ENCODE measurements around the gene ARHGAP44. TPM values are rescaled to one million over a fixed set of nuclear protein-coding genes. Genes with fewer than 3 reads are reported as not detected.
"Not testable (repeated sequence)": the region's sequence is repeated elsewhere in the genome, so short reads cannot be mapped to it uniquely, and the experiment has no call there.

ARHGAP44 gene
- total RNA-seq, 1 experiment from 2014 or later = 0.69 TPM

GRCh38 chr17:12821376-12821940 is 32.2 kb downstream of the ARHGAP44 start:
- no peak for DNase-seq (ENCODE audit: low spot score)

- no peak for DNase-seq (ENCODE audit: low spot score)
Observed at GRCh38 chr17:12826431-12826830, 37.1 kb downstream of the ARHGAP44 start.

- DNase-seq (ENCODE audit: low spot score) = no peak
Observed at GRCh38 chr17:12830777-12831247, 41.5 kb downstream of the ARHGAP44 start.

GRCh38 chr17:12831839-12832238 is 42.5 kb downstream of the ARHGAP44 start:
- DNase-seq (ENCODE audit: low spot score) = no peak

- no peak for DNase-seq (ENCODE audit: low spot score)
Observed at GRCh38 chr17:12839042-12839441, 49.7 kb downstream of the ARHGAP44 start.

GRCh38 chr17:12842936-12843335 is 53.6 kb downstream of the ARHGAP44 start:
- DNase-seq (ENCODE audit: low spot score) = no peak

- DNase-seq (ENCODE audit: low spot score) = no peak
Observed at GRCh38 chr17:12850996-12851395, 61.7 kb downstream of the ARHGAP44 start.

- DNase-seq (ENCODE audit: low spot score) = no peak
Observed at GRCh38 chr17:12851901-12852435, 62.7 kb downstream of the ARHGAP44 start.

- DNase-seq (ENCODE audit: low spot score) = no peak
Observed at GRCh38 chr17:12853921-12854320, 64.6 kb downstream of the ARHGAP44 start.

GRCh38 chr17:12856416-12856815 is 67.1 kb downstream of the ARHGAP44 start:
- no peak for DNase-seq (ENCODE audit: low spot score)

- DNase-seq (ENCODE audit: low spot score) = no peak
Observed at GRCh38 chr17:12857592-12857991, 68.3 kb downstream of the ARHGAP44 start.

- DNase-seq (ENCODE audit: low spot score) = no peak
Observed at GRCh38 chr17:12859520-12859919, 70.2 kb downstream of the ARHGAP44 start.

- no peak for DNase-seq (ENCODE audit: low spot score)
Observed at GRCh38 chr17:12865769-12866168, 76.5 kb downstream of the ARHGAP44 start.

- DNase-seq (ENCODE audit: low spot score) = no peak
Observed at GRCh38 chr17:12866244-12866643, 76.9 kb downstream of the ARHGAP44 start.

- no peak for DNase-seq (ENCODE audit: low spot score)
Observed at GRCh38 chr17:12867726-12868125, 78.4 kb downstream of the ARHGAP44 start.

GRCh38 chr17:12873415-12874125 is 84.3 kb downstream of the ARHGAP44 start:
- not testable (repeated sequence) for DNase-seq (ENCODE audit: low spot score)

GRCh38 chr17:12877953-12878669 is 88.8 kb downstream of the ARHGAP44 start:
- no peak for DNase-seq (ENCODE audit: low spot score)

GRCh38 chr17:12879096-12879495 is 89.8 kb downstream of the ARHGAP44 start:
- not testable (repeated sequence) for DNase-seq (ENCODE audit: low spot score)

GRCh38 chr17:12883472-12883871 is 94.2 kb downstream of the ARHGAP44 start:
- DNase-seq (ENCODE audit: low spot score) = no peak

GRCh38 chr17:12887088-12887487 is 97.8 kb downstream of the ARHGAP44 start:
- no peak for DNase-seq (ENCODE audit: low spot score)

GRCh38 chr17:12896180-12896785 is 107.0 kb downstream of the ARHGAP44 start:
- DNase-seq (ENCODE audit: low spot score) = no peak

GRCh38 chr17:12898110-12898509 is 108.8 kb downstream of the ARHGAP44 start:
- no peak for DNase-seq (ENCODE audit: low spot score)
